Parathyroid adenoma (tissue), 2 donors: ENCODE measurements around the gene TSPEAR.

Source experiments
- H2AFZ ChIP-seq: fragments of 300-600 bp; sonication (generic); one replicate; pipeline ENCODE4 v1.7.0; 2017; ENCODE audit warnings: antibody characterized with exemption, mild to moderate bottlenecking
- H3K27ac ChIP-seq: fragments of 300-600 bp; sonication (generic); one replicate; pipeline ENCODE4 v1.7.0; 2017
- H3K27me3 ChIP-seq: fragments of 300-600 bp; sonication (generic); one replicate; pipeline ENCODE4 v1.7.0; 2017; ENCODE audit warnings: low read length; ENCODE audit not compliant: control insufficient read depth, insufficient read depth
- H3K36me3 ChIP-seq: fragments of 300-600 bp; sonication (generic); one replicate; pipeline ENCODE4 v1.7.0; 2017; ENCODE audit warnings: low read length; ENCODE audit not compliant: control insufficient read depth, insufficient read depth
- H3K4me1 ChIP-seq: fragments of 300-600 bp; sonication (generic); one replicate; pipeline ENCODE4 v1.7.0; 2017; ENCODE audit warnings: control low read depth
- H3K4me2 ChIP-seq: fragments of 300-600 bp; sonication (generic); one replicate; pipeline ENCODE4 v1.7.0; 2017; ENCODE audit warnings: low read length
- H3K4me3 ChIP-seq: fragments of 300-600 bp; sonication (generic); one replicate; pipeline ENCODE4 v1.7.0; 2017; ENCODE audit warnings: low read depth, low read length
- H3K79me2 ChIP-seq: fragments of 300-600 bp; sonication (generic); one replicate; pipeline ENCODE4 v1.7.0; 2017; ENCODE audit warnings: control low read depth
- H3K9ac ChIP-seq: fragments of 300-600 bp; sonication (generic); one replicate; pipeline ENCODE4 v1.7.0; 2017; ENCODE audit warnings: mild to moderate bottlenecking
- H3K9me3 ChIP-seq: fragments of 300-600 bp; sonication (generic); one replicate; pipeline ENCODE4 v1.7.0; 2017; ENCODE audit warnings: low read length; ENCODE audit not compliant: control insufficient read depth
- CTCF ChIP-seq: fragments of 300-600 bp; sonication (generic); IDR thresholded peaks from one replicate; pipeline ENCODE4 v1.7.0; 2017; ENCODE audit warnings: antibody characterized with exemption, mild to moderate bottlenecking
- donor health status: primary hyperparathyroidism.

Gene TSPEAR

DNA sequence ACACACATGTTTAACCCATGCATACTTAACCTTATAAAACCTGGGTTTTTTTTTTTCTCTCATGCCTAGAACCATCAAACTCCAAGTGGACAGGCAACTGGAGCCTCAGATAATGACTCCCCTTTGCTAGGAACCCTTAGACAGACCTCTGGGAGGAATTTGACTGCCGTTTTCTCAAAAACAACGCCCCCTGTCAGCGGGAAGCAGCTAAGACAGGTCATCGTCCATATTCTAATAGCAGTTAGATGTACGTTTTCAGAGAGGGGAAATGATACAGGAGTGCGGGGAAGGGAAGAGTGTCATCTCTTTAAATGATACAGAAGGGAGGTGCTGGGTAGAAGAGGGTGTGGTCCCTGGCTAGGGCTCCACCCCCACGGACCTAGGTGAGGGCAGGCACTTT lies 221.4 kb downstream of the TSPEAR start:
- H3K27ac ChIP-seq: no peak overlapping the region
- H3K4me2 ChIP-seq: no peak overlapping the region
- peaks cover 2% of the 10 kb centered on the region for H3K9me3 ChIP-seq

DNA sequence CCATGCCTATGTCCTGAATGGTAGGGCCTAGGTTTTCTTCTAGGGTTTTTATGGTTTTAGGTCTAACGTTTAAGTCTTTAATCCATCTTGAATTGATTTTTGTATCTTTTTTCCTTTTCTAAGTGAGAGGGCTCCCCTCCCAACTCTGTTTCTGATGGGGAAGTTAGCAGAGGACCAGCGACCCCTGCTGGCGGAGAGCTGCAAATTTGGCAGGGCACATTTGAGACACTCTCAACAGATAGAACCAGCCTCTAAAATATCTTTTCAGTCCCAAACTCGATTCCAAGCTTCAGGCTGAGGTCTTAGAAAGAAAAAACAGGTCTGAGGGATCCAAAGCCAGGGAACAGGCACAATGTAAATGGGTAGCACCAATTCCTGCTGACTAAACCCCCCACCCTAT lies 223.5 kb downstream of the TSPEAR start:
- H3K27me3 ChIP-seq: no peaks in the 10 kb centered on the region
- no peaks in the 10 kb centered on the region for H3K4me1 ChIP-seq
- H3K9ac ChIP-seq: no peak overlapping the region
- no peak overlapping the region for H3K27ac ChIP-seq
- no peak overlapping the region for H2AFZ ChIP-seq
- no peak overlapping the region for H3K4me2 ChIP-seq
- no peak for TF ChIP-seq CTCF
- H3K9me3 ChIP-seq: peaks cover 2% of the 10 kb centered on the region
- no peak overlapping the region for H3K4me3 ChIP-seq
- H3K36me3 ChIP-seq: no peaks in the 10 kb centered on the region
- H3K79me2 ChIP-seq: no peaks in the 10 kb centered on the region

More for the DNA sequence above, 221.4 kb downstream of the TSPEAR start:
- no peak overlapping the region for H3K4me3 ChIP-seq
- H3K79me2 ChIP-seq: no peaks in the 10 kb centered on the region
- H3K4me1 ChIP-seq: no peaks in the 10 kb centered on the region
- no peaks in the 10 kb centered on the region for H3K36me3 ChIP-seq
- no peak overlapping the region for H2AFZ ChIP-seq
- H3K9ac ChIP-seq: no peak overlapping the region
- no peaks in the 10 kb centered on the region for H3K27me3 ChIP-seq
- TF ChIP-seq CTCF: no peak

- Histone ChIP-seq H3K27ac (no peak overlapping the region), H3K27me3 (no peaks in the 10 kb centered on the region), H3K36me3 (no peaks in the 10 kb centered on the region), H2AFZ (no peak overlapping the region), H3K4me3 (no peak overlapping the region), H3K9ac (no peak overlapping the region), H3K79me2 (no peaks in the 10 kb centered on the region), H3K4me2 (no peak overlapping the region), H3K9me3 (peaks cover 2% of the 10 kb centered on the region), H3K4me1 (no peaks in the 10 kb centered on the region)
- TF ChIP-seq CTCF: no peak
These were observed 225.1 kb downstream of the TSPEAR start for GRCh38 chr21:44486302-44486701.

DNA sequence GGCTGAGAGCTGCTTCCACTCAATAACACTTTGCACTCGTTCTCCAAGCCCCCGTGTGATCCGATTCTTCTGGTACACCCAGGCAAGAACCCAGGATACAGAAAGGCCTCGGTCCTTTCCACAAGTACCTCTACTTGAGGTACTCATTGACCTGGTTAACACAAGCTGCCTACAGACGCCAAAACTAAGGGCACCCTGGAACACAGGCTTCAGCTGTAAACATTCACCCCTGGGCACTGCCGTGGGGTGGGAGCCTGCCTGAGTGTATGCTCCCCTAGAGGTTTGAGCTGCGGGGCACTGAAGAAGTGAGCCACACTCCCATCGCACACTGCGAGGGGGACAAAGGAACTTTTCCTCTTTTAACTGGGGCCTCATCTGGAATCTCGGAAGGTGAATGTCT lies 225.6 kb downstream of the TSPEAR start:
- Histone ChIP-seq H2AFZ (no peak overlapping the region), H3K27ac (no peak overlapping the region), H3K4me2 (no peak overlapping the region), H3K4me1 (no peaks in the 10 kb centered on the region), H3K9me3 (peaks cover 2% of the 10 kb centered on the region), H3K27me3 (no peaks in the 10 kb centered on the region), H3K36me3 (no peaks in the 10 kb centered on the region), H3K79me2 (no peaks in the 10 kb centered on the region), H3K9ac (no peak overlapping the region), H3K4me3 (no peak overlapping the region)
- no peak for TF ChIP-seq CTCF

GRCh38 chr21:44485254-44485793 lies 226.0 kb downstream of the TSPEAR start:
- Histone ChIP-seq H3K79me2 (no peaks in the 10 kb centered on the region), H3K4me3 (no peak overlapping the region), H3K4me2 (no peak overlapping the region), H3K27ac (no peak overlapping the region), H3K27me3 (no peaks in the 10 kb centered on the region), H3K9me3 (peaks cover 2% of the 10 kb centered on the region), H2AFZ (no peak overlapping the region), H3K9ac (no peak overlapping the region), H3K36me3 (no peaks in the 10 kb centered on the region), H3K4me1 (no peaks in the 10 kb centered on the region)
- TF ChIP-seq CTCF: no peak
